Calu3 (cell line): Measurements from ENCODE around the gene ST8SIA1. TPM values are rescaled to one million over a fixed set of nuclear protein-coding genes. Genes with fewer than 3 reads are reported as not detected.

ENCODE experiments used
- BruUV-seq: library from RNA; stranded (reverse); fragments of 400-500 nt; replicated peaks from 2 replicates; lab custom pipeline; 2021; lab: Mats Ljungman, UMichigan
- CTCF ChIA-PET: fragments of 300-600 bp; sonication (Branson Sonifier 250); formaldehyde crosslinking; loops from one replicate; lab custom pipeline; 2022; ENCODE audit warnings: antibody characterized with exemption; lab: Charles Lee
- DNase-seq: peaks from one replicate; pipeline ENCODE4 v3.0.0; 2022
- H3K27ac Mint-ChIP-seq: one replicate; pipeline ENCODE4 v1.8.0; 2022; ENCODE audit warnings: mixed read lengths; ENCODE audit not compliant: unreplicated experiment
- H3K27me3 Mint-ChIP-seq: one replicate; pipeline ENCODE4 v1.8.0; 2022; ENCODE audit warnings: mixed read lengths; ENCODE audit not compliant: unreplicated experiment
- H3K36me3 Mint-ChIP-seq: one replicate; pipeline ENCODE4 v1.8.0; 2022; ENCODE audit warnings: mild to moderate bottlenecking, moderate library complexity, mixed read lengths; ENCODE audit not compliant: insufficient read depth, unreplicated experiment
- H3K4me1 Mint-ChIP-seq: one replicate; pipeline ENCODE4 v1.8.0; 2022; ENCODE audit warnings: mild to moderate bottlenecking, low read depth, mixed read lengths; ENCODE audit not compliant: unreplicated experiment
- H3K4me3 Mint-ChIP-seq: one replicate; pipeline ENCODE4 v1.8.0; 2022; ENCODE audit warnings: mild to moderate bottlenecking, low read depth, moderate library complexity, mixed read lengths; ENCODE audit not compliant: unreplicated experiment
- H3K9me3 Mint-ChIP-seq: one replicate; pipeline ENCODE4 v1.8.0; 2022; ENCODE audit warnings: low read depth, mixed read lengths; ENCODE audit not compliant: unreplicated experiment
- CTCF ChIP-seq: fragments of 200-600 bp; IDR thresholded peaks from one replicate; pipeline ENCODE4 v1.8.0; 2022; ENCODE audit warnings: antibody characterized with exemption; ENCODE audit not compliant: unreplicated experiment
- intact Hi-C: fragments of 100-400 bp; cut with micrococcal nuclease; formaldehyde crosslinking; loops from one replicate; pipeline ENCODE4 v1.10.0; 2022; ENCODE audit not compliant: unreplicated experiment
- total RNA-seq: library from RNA; stranded (reverse); gene quantifications from 2 replicates; pipeline ENCODE4 v1.2.3, GENCODE V29; 2022

The ST8SIA1 gene
- total RNA-seq, 1 experiment from 2014 or later, result not detected

DNA sequence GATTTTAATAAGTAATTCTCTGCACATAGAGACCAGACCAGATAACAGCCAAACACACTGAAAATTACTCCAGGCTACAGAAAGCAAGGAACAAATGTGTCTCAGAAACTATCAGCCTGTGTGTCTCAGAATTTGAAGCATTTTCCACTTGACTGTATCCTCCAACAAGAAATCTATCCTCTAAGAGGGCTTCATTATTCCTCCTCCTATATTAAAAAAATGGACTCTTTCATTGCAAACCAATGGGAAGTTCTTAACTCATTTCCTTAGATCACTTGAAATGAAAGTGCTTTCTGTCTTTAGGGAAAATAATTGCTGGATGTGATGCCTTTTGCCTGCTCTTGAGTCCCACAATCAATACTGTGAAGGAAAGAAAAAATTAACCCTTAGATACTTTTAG is 2.3 kb downstream of the ST8SIA1 start:
- CTCF ChIA-PET, result no interaction called here
- H3K4me3 Mint-ChIP-seq, result no peak overlapping the region
- H3K4me1 Mint-ChIP-seq, result no peaks in the 10 kb centered on the region
- no peak for TF ChIP-seq CTCF
- H3K9me3 Mint-ChIP-seq, result no peaks in the 10 kb centered on the region
- intact Hi-C loops, result no loop called here
- H3K27ac Mint-ChIP-seq, result no peak overlapping the region
- BruUV-seq, result no TSS peak
- peaks cover 11% of the 10 kb centered on the region for H3K27me3 Mint-ChIP-seq
- DNase-seq, result no peak
- H3K36me3 Mint-ChIP-seq, result peaks cover 7% of the 10 kb centered on the region

GRCh38 chr12:22329621-22330020 is 4.9 kb downstream of the ST8SIA1 start:
- Mint-ChIP-seq H3K27me3 (peaks cover 11% of the 10 kb centered on the region), H3K4me1 (no peaks in the 10 kb centered on the region), H3K4me3 (no peak overlapping the region), H3K9me3 (no peaks in the 10 kb centered on the region), H3K36me3 (no peaks in the 10 kb centered on the region), H3K27ac (no peak overlapping the region)
- no peak for TF ChIP-seq CTCF
- intact Hi-C loops, result no loop called here
- BruUV-seq, result no TSS peak
- CTCF ChIA-PET, result no interaction called here
- DNase-seq, result no peak

DNA sequence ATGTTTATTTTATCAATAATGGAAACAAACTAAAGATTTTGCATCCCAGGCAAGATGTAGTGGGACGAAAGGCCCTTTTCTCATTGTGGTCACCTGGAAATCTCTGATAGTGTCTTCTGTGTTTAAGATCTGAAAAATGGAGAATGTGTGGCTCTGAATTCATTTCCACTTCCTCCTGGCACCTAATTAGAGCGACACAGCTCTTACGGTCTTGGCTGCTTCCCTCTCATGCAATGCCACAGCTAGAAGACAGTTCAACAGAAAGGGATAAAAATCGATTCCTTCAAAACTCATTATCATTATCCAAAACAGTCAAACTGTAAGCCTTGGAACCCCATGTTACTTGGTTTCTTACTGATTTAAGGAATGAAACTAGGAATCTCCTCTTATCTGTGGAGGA is 9.3 kb downstream of the ST8SIA1 start:
- CTCF ChIA-PET, result no interaction called here
- Mint-ChIP-seq H3K36me3 (no peaks in the 10 kb centered on the region), H3K4me3 (no peak overlapping the region), H3K27me3 (peaks cover 16% of the 10 kb centered on the region), H3K27ac (no peak overlapping the region), H3K9me3 (peaks cover 3% of the 10 kb centered on the region), H3K4me1 (peaks cover 16% of the 10 kb centered on the region)
- BruUV-seq, result no TSS peak
- intact Hi-C loops, result no loop called here
- no peak for TF ChIP-seq CTCF
- DNase-seq, result no peak

DNA sequence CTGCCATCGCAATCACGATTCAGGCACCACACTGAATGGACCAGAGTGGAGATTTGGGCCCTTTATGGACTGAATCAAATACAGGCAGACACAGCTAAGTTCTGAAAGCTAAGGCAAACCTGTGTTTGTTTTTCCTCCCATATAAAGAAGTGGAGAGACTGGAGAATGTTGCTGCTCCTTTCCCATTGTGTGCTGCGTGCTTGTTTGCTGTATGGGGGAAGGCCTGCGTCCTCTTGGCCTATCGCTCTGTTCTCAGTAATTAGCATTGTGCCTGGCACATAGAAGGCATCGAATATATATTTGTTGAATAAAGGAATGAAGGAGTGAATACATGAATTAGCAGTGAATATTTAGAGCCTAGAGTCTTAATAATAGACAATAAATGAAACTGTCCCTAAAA is 12.4 kb downstream of the ST8SIA1 start:
- intact Hi-C loops, result no loop called here

More for the DNA sequence above, 12.4 kb downstream of the ST8SIA1 start:
- TF ChIP-seq CTCF, result no peak
- H3K36me3 Mint-ChIP-seq, result no peaks in the 10 kb centered on the region
- BruUV-seq, result no TSS peak
- H3K27ac Mint-ChIP-seq, result no peak overlapping the region
- CTCF ChIA-PET, result no interaction called here
- H3K4me1 Mint-ChIP-seq, result peaks cover 16% of the 10 kb centered on the region
- DNase-seq, result no peak
- H3K4me3 Mint-ChIP-seq, result no peak overlapping the region
- H3K9me3 Mint-ChIP-seq, result peaks cover 3% of the 10 kb centered on the region
- peaks cover 18% of the 10 kb centered on the region for H3K27me3 Mint-ChIP-seq
